ENCODE results near the gene ECE2.
"Not testable (repeated sequence)": the region's sequence is repeated elsewhere in the genome, so short reads cannot be mapped to it uniquely, and the experiment has no call there.

Gene ECE2

DNA sequence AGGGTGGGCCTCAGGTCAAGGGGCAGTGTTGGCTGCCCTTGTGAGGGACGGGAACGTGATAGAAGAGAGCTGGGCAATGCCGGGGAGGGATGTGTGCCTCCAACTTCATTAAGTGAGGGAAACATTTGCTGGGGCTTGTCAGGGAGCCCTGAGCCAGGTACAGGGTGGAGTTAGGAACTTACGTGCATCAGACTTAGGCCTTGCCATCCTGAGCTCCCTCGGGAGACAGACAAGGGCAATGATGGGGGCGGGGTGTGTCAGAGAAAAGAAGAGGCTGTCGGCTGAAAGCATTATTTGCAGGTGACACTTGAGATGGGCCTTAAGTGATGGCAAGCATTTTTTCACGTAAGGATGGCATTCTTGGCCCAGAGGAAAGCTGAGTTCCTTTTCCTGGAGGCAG lies 63.2 kb downstream of the ECE2 start:
- DNase-seq: no peak

DNA sequence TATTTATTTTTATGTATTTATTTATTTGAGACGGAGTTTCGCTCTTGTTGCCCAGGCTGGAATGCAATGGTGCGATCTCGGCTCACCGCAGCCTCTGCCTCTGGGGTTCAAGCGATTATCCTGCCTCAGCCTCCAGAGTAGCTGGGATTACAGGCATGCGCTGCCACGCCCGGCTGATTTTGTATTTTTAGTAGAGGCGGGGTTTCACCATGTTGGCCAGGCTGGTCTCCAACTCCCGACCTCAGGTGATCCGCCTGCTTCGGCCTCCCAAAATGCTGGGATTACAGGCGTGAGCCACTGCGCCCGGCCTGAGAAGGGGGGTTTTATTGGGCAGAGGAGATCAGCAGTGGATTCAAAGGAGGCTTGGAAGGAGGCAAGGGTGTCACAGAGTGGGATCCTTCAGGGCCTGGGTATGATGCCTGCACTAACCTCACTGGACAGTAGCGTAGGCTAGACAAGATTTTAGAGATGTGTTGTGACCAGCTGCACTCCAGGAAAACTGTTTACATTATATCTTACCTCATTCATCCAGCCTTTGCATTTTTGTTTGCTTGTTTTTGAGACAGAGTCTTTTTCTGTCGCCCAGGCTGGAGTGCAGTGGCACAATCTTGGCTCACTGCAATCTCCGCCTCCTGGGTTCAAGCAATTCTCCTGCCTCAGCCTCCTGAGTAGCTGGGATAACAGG lies 63.8 kb downstream of the ECE2 start:
- not testable (repeated sequence) for DNase-seq

DNA sequence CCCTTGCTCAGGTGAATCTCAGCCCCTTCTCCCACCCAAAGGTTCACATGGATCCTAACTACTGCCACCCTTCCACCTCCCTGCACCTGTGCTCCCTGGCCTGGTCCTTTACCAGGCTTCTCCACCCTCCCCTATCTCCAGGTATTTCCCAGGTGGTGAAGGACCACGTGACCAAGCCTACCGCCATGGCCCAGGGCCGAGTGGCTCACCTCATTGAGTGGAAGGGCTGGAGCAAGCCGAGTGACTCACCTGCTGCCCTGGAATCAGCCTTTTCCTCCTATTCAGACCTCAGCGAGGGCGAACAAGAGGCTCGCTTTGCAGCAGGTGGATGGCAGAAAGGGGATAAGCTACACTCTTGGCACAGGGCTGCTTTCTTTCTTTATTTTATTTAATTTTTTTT lies 66.1 kb downstream of the ECE2 start:
- DNase-seq: no peak

All from CD4-positive, alpha-beta T cell treated with Interleukin-12 subunit alpha and Interleukin-12 subunit beta, for 1 hour (primary cell).